ENCODE measurements around the gene HSPA9.

Gene HSPA9

GRCh38 chr5:138575194-138576015, at the start of gene HSPA9:
Gene HSPA9, minus strand, starts transcription at chr5:138575401. Its CDS starts 83 bp downstream, at chr5:138575318.
- peak; percentile 97 for DNase-seq

- no peak for DNase-seq
Measured at GRCh38 chr5:138623053-138623452, 47.9 kb upstream of the HSPA9 start.

GRCh38 chr5:138622051-138622450, 46.9 kb upstream of the HSPA9 start:
- no peak for DNase-seq

GRCh38 chr5:138620663-138621224, 45.5 kb upstream of the HSPA9 start:
- no peak for DNase-seq

GRCh38 chr5:138616508-138616907, 41.3 kb upstream of the HSPA9 start:
- no peak for DNase-seq

GRCh38 chr5:138615461-138615860, 40.3 kb upstream of the HSPA9 start:
- DNase-seq: no peak

- DNase-seq: peak; percentile 48
Measured at GRCh38 chr5:138611678-138612218, 36.5 kb upstream of the HSPA9 start.

- peak; percentile 48 for DNase-seq
Measured at GRCh38 chr5:138610918-138611677, 35.9 kb upstream of the HSPA9 start.

- no peak for DNase-seq
Measured at GRCh38 chr5:138610415-138610917, 35.3 kb upstream of the HSPA9 start.

GRCh38 chr5:138606378-138607064, 31.3 kb upstream of the HSPA9 start:
- DNase-seq: no peak

GRCh38 chr5:138605254-138605972, 30.2 kb upstream of the HSPA9 start:
- no peak for DNase-seq

- no peak for DNase-seq
Measured at GRCh38 chr5:138604176-138604785, 29.1 kb upstream of the HSPA9 start.

GRCh38 chr5:138603249-138603920, 28.2 kb upstream of the HSPA9 start:
- DNase-seq: no peak

GRCh38 chr5:138602371-138603000, 27.3 kb upstream of the HSPA9 start:
- DNase-seq: no peak

- DNase-seq: no peak
Measured at GRCh38 chr5:138601444-138601843, 26.2 kb upstream of the HSPA9 start.

- no peak for DNase-seq
Measured at GRCh38 chr5:138600446-138600845, 25.2 kb upstream of the HSPA9 start.

- DNase-seq: no peak
Measured at GRCh38 chr5:138597661-138598400, 22.6 kb upstream of the HSPA9 start.

GRCh38 chr5:138596105-138596881, 21.1 kb upstream of the HSPA9 start:
- no peak for DNase-seq
